ENCODE data around the gene KIF13A. TPM values are rescaled to one million over a fixed set of nuclear protein-coding genes. Genes with fewer than 3 reads are reported as not detected.

KIF13A gene
- total and polyA plus RNA-seq, 9 of the 15 experiments (the other 6 are each of a cell fraction or from before 2014, with no cell fraction given) = 3.6 to 44.3 (median 29.7) TPM

- peak; percentile 99 for TF ChIP-seq FOSL1 (tag; conservative IDR thresholded peaks at IDR 0.05)
- TF ChIP-seq RHOXF2B (CRISPR knock-in tag; conservative IDR thresholded peaks at IDR 0.05) = no peak
- peak; percentile 79 for TF ChIP-seq RFX7 (CRISPR knock-in tag; IDR thresholded peaks at IDR 0.05)
- peak; percentile 42; the same call in 1 of the 2 replicates for TF ChIP-seq ERF (CRISPR knock-in tag; IDR thresholded peaks at IDR 0.05)
- TF ChIP-seq TSHZ1 (CRISPR knock-in tag; IDR thresholded peaks at IDR 0.05) = no peak
- TF ChIP-seq ZNF239 (CRISPR knock-in tag; IDR thresholded peaks at IDR 0.05) = peak; percentile 90
- no peak for TF ChIP-seq HMGXB4 (CRISPR knock-in tag; IDR thresholded peaks at IDR 0.05)
- TF ChIP-seq PHTF2 (CRISPR knock-in tag; IDR thresholded peaks at IDR 0.05) = 0 out of 2 replicates have a peak, but pooled peaks have one; percentile 48
- no peak for TF ChIP-seq ZNF780A (CRISPR knock-in tag; IDR thresholded peaks at IDR 0.05)
- TF ChIP-seq POLR2AphosphoS5 (IDR thresholded peaks at IDR 0.05; ENCODE audit: control insufficient read depth, insufficient read depth, low read depth, low read length) = peak; percentile 64; the same call in 1 of the 2 replicates
- TF ChIP-seq RFX5 (IDR thresholded peaks at IDR 0.05; ENCODE audit: low read depth, low read length) = no peak
- TF ChIP-seq NCOA6 (IDR thresholded peaks at IDR 0.05) = no peak
- no peak for TF ChIP-seq GTF2F1 (IDR thresholded peaks at IDR 0.05; ENCODE audit: low read depth, low read length)
- TF ChIP-seq FOXJ2 (tag; IDR thresholded peaks at IDR 0.05) = peak; percentile 59; the same call in 1 of the 2 replicates
- TF ChIP-seq ARID4B (CRISPR knock-in tag; IDR thresholded peaks at IDR 0.05) = no peak
- TF ChIP-seq ZNF347 (CRISPR knock-in tag; IDR thresholded peaks at IDR 0.05; ENCODE audit: low read depth) = no peak
- peak; percentile 94 for TF ChIP-seq ZNF644 (tag; IDR thresholded peaks at IDR 0.05; ENCODE audit: low read depth)
- peak; percentile 99 for TF ChIP-seq BRD9 (IDR thresholded peaks at IDR 0.05; ENCODE audit: low read depth, partially characterized antibody)
- peak; percentile 100 for TF ChIP-seq NFE2L1 (tag; IDR thresholded peaks at IDR 0.05; ENCODE audit: borderline replicate concordance, low read depth)
Observed at GRCh38 chr6:17907406-17908229, 79.8 kb downstream of the KIF13A start (continued).
